ENCODE measurements around the gene NCOA1. TPM values are rescaled to one million over a fixed set of nuclear protein-coding genes. Genes with fewer than 3 reads are reported as not detected.

NCOA1 gene
- total and polyA plus RNA-seq, 10 of the 15 experiments (the other 5 are each of a cell fraction or from before 2014, with no cell fraction given): 1.8 to 35.6 (median 6.1) TPM

DNA sequence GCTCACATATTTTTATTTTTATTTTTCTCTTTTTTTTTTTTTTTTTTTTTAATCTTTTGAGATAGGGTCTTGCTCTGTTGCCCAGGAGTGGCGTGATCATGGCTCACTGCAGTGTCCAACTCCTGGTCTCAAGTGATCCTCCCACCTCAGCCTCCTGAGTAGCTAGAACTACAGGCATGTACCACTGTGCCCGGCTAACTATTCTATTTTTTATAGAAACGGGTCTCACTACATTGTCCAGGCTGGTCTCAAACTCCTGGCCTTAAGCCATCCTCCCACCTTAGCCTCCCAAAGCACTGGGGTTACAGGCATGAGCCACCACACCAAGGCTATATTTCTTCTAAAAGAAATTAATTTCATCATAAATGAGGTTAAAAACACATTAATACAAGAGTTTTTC, 256.2 kb downstream of the NCOA1 start:
- ChIA-PET RAD21 (ENCODE audit: unreplicated experiment) (no interaction called here), SMC1A (ENCODE audit: uncharacterized antibody, unreplicated experiment) (interaction anchor here (1.1 to 1.5 kb wide), 2 partner anchors 9 to 20 kb away, joined by 3 to 6 read pairs; no protein-coding TSS in a partner anchor), POLR2A (interaction anchor here (0.7 kb wide), 1 partner anchor 23 kb away, joined by 6 read pairs; no protein-coding TSS in a partner anchor), CTCF (interaction anchor here (1.0 kb wide), 1 partner anchor 43 kb away, joined by 4 read pairs; no protein-coding TSS in a partner anchor)
- Histone ChIP-seq H3K9me3 (replicated peaks; ENCODE audit: control insufficient read depth, insufficient read depth, low read length) (no peaks in the 10 kb centered on the region), H2AFZ (ENCODE audit: control insufficient read depth, low read depth, low read length) (no peak overlapping the region), H3K4me3 (no peak overlapping the region), H3K27ac (ENCODE audit: control insufficient read depth, insufficient read depth) (no peak overlapping the region), H4K20me1 (ENCODE audit: control insufficient read depth, insufficient read depth) (no peaks in the 10 kb centered on the region), H3K27me3 (replicated peaks in 1 of 2; ENCODE audit: control insufficient read depth in 2 of 2, insufficient read depth in 2 of 2, low read length in 1 of 2) (no peaks in the 10 kb centered on the region), H3K4me2 (ENCODE audit: control insufficient read depth, insufficient read depth) (no peak overlapping the region), H3K36me3 (ENCODE audit: control insufficient read depth in 2 of 2, insufficient read depth in 2 of 2, low read length in 1 of 2) (peaks cover 0 to 3% of the 10 kb centered on the region in 2 experiments; a peak in 1 of 4 replicates), H3K4me1 (ENCODE audit: control insufficient read depth, insufficient read depth, low read length) (no peaks in the 10 kb centered on the region), H3K9ac (ENCODE audit: control insufficient read depth, insufficient read depth, low read length) (no peak overlapping the region), H3K79me2 (ENCODE audit: control insufficient read depth, insufficient read depth, low read length) (no peaks in the 10 kb centered on the region)
- ATAC-seq: no peak
- intact Hi-C loops (cut with micrococcal nuclease; ENCODE audit: unreplicated experiment) (no loop called here), in situ Hi-C loops (cut with MboI) (no loop called here)
- BruUV-seq (replicated peaks): no TSS peak
- TF ChIP-seq POLR2A (IDR thresholded peaks at IDR 0.05; ENCODE audit: low read depth, low read length) (no peak), NFXL1 (IDR thresholded peaks at IDR 0.05; ENCODE audit: borderline replicate concordance) (no peak), SRF (IDR thresholded peaks at IDR 0.05; ENCODE audit: low read depth in 2 of 2, low read length in 2 of 2) (no peak), RFX5 (IDR thresholded peaks at IDR 0.05; ENCODE audit: low read depth, low read length) (no peak), TBL1XR1 (IDR thresholded peaks at IDR 0.05; ENCODE audit: low read depth, low read length) (no peak), ZNF24 (IDR thresholded peaks at IDR 0.05) (no peak), TAF1 (IDR thresholded peaks at IDR 0.05; ENCODE audit: borderline replicate concordance, low read depth, low read length) (no peak)
- DNase-seq (ENCODE audit: low read depth, low spot score): no peak
- no peak for FAIRE-seq
- 100% methylated on average over 3 of the region's 3 CpGs for WGBS (ENCODE audit: insufficient coverage, insufficient replicate concordance, low lambda C conversion rate, missing lambda C conversion rate)

DNA sequence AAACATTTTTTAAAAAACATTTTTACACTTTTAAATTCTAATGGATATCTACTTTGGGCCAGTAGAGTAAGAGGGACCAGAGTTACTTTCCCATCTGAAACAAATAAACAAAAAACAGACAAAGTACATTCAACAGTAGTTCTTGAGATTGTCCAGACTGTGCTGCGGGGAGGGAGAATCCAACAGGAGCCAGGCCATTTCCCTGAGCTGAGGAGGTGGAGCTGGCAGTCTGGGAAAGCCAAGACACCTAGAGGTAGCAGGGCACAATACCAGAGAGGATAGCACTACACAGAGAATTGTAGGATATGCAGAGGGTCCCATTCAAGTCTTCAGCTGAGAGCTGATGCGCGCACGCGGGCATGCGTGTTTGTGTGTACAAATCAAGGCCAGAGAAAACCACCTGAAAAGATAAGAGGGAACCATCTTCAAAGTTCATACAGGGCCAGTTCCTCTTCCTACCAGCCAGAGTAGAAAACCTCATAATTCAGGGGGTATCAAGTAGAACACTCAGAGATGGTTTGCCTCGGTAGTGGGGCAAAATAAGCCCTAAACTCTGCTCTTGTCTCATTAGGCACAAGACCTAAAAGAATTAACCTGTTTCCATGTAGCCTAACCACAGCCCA, 258.1 kb downstream of the NCOA1 start:
- CTCF ChIA-PET: no interaction called here
- H3K9me3 ChIP-seq (replicated peaks; ENCODE audit: control insufficient read depth, insufficient read depth, low read length): no peaks in the 10 kb centered on the region
- DNase-seq (ENCODE audit: low read depth, low spot score) (no peak), ATAC-seq (no peak), FAIRE-seq (no peak)
- H3K27me3 ChIP-seq (replicated peaks in 1 of 2; ENCODE audit: control insufficient read depth in 2 of 2, insufficient read depth in 2 of 2, low read length in 1 of 2): no peaks in the 10 kb centered on the region
- POLR2A ChIA-PET: no interaction called here
- no peak overlapping the region for H2AFZ ChIP-seq (ENCODE audit: control insufficient read depth, low read depth, low read length)
- intact Hi-C loops (cut with micrococcal nuclease; ENCODE audit: unreplicated experiment): no loop called here
- H3K9ac ChIP-seq (ENCODE audit: control insufficient read depth, insufficient read depth, low read length): no peak overlapping the region
- H3K4me3 ChIP-seq: no peak overlapping the region
- no peaks in the 10 kb centered on the region for H3K79me2 ChIP-seq (ENCODE audit: control insufficient read depth, insufficient read depth, low read length)
- SMC1A ChIA-PET (ENCODE audit: uncharacterized antibody, unreplicated experiment): no interaction called here
- RAD21 ChIA-PET (ENCODE audit: unreplicated experiment): no interaction called here
- WGBS (ENCODE audit: insufficient coverage, insufficient replicate concordance, low lambda C conversion rate, missing lambda C conversion rate): 90% methylated on average over 7 of the region's 7 CpGs
- no peaks in the 10 kb centered on the region for H3K4me1 ChIP-seq (ENCODE audit: control insufficient read depth, insufficient read depth, low read length)
- no peak overlapping the region for H3K27ac ChIP-seq (ENCODE audit: control insufficient read depth, insufficient read depth)
- peaks cover 0 to 3% of the 10 kb centered on the region in 2 experiments; a peak in 2 of 4 replicates for H3K36me3 ChIP-seq (ENCODE audit: control insufficient read depth in 2 of 2, insufficient read depth in 2 of 2, low read length in 1 of 2)
- BruUV-seq (replicated peaks): no TSS peak
- TF ChIP-seq RAD21 (IDR thresholded peaks at IDR 0.05; ENCODE audit: insufficient read depth, low read depth, low read length) (no peak), SPI1 (IDR thresholded peaks at IDR 0.05; ENCODE audit: borderline replicate concordance, insufficient read depth, low read depth, low read length) (peak; percentile 12; the same call in 1 of the 2 replicates)
- H3K4me2 ChIP-seq (ENCODE audit: control insufficient read depth, insufficient read depth): no peak overlapping the region
- in situ Hi-C loops (cut with MboI): no loop called here
- H4K20me1 ChIP-seq (ENCODE audit: control insufficient read depth, insufficient read depth): no peaks in the 10 kb centered on the region

All from GM12878 (cell line).